GM18868 (cell line): ENCODE measurements around the gene FAM174C.
"Not testable (repeated sequence)": the region's sequence is repeated elsewhere in the genome, so short reads cannot be mapped to it uniquely, and the experiment has no call there.

ENCODE experiments used
- ATAC-seq: cut with Tn5 transposase; IDR thresholded peaks from one replicate; pipeline ENCODE4 v1.9.1; 2021; ENCODE audit warnings: mild to moderate bottlenecking, moderate library complexity; ENCODE audit not compliant: unreplicated experiment

FAM174C gene

GRCh38 chr19:1296078-1296477 lies 20.7 kb downstream of the FAM174C start:
- no peak for ATAC-seq

GRCh38 chr19:1296575-1297271 lies 21.4 kb downstream of the FAM174C start:
- ATAC-seq = no peak

- no peak for ATAC-seq
Measured at GRCh38 chr19:1298235-1298634, 22.9 kb downstream of the FAM174C start.

GRCh38 chr19:1299801-1300200 lies 24.5 kb downstream of the FAM174C start:
- no peak for ATAC-seq

- no peak for ATAC-seq
Measured at GRCh38 chr19:1300744-1301490, 25.6 kb downstream of the FAM174C start.

GRCh38 chr19:1302533-1303239 lies 27.4 kb downstream of the FAM174C start:
- ATAC-seq = no peak

GRCh38 chr19:1304197-1304924 lies 29.0 kb downstream of the FAM174C start:
- ATAC-seq = no peak

GRCh38 chr19:1305354-1305753 lies 30.0 kb downstream of the FAM174C start:
- ATAC-seq = not testable (repeated sequence)

GRCh38 chr19:1307320-1307719 lies 32.0 kb downstream of the FAM174C start:
- ATAC-seq = no peak

GRCh38 chr19:1307755-1308303 lies 32.5 kb downstream of the FAM174C start:
- no peak for ATAC-seq

- ATAC-seq = no peak
Measured at GRCh38 chr19:1308718-1309117, 33.4 kb downstream of the FAM174C start.

GRCh38 chr19:1309977-1310852 lies 34.9 kb downstream of the FAM174C start:
- no peak for ATAC-seq

GRCh38 chr19:1310853-1311180 lies 35.5 kb downstream of the FAM174C start:
- ATAC-seq = no peak

- no peak for ATAC-seq
Measured at GRCh38 chr19:1311543-1312091, 36.3 kb downstream of the FAM174C start.

- ATAC-seq = no peak
Measured at GRCh38 chr19:1312767-1313694, 37.7 kb downstream of the FAM174C start.

- no peak for ATAC-seq
Measured at GRCh38 chr19:1313695-1314613, 38.6 kb downstream of the FAM174C start.

GRCh38 chr19:1315470-1316166 lies 40.3 kb downstream of the FAM174C start:
- no peak for ATAC-seq
